DOHH2 (cell line): ENCODE measurements around the gene INPPL1.

Experiments used
- H3F3A ChIP-seq: fragments of 200-600 bp; sonication (generic), shearing (Covaris generic); 2 replicates; pipeline ENCODE4 v1.6.0; 2016; ENCODE audit warnings: antibody characterized with exemption, mild to moderate bottlenecking; ENCODE audit not compliant: control insufficient read depth, insufficient read depth
- H3K27ac ChIP-seq: fragments of 200-600 bp; sonication (generic); 2 replicates; pipeline ENCODE4 v1.5.1; 2014; ENCODE audit warnings: low read depth, mild to moderate bottlenecking, low read length, moderate library complexity
- H3K27me3 ChIP-seq: fragments of 200-600 bp; sonication (generic); 2 replicates; pipeline ENCODE4 v1.6.1; 2014; ENCODE audit warnings: mild to moderate bottlenecking, low read length, mixed read lengths; ENCODE audit not compliant: control insufficient read depth
- H3K36me3 ChIP-seq: fragments of 200-600 bp; sonication (generic); 2 replicates; pipeline ENCODE4 v1.6.1; 2014; ENCODE audit warnings: mild to moderate bottlenecking, low read length, moderate library complexity, mixed read lengths; ENCODE audit not compliant: control insufficient read depth
- H3K4me1 ChIP-seq: fragments of 200-600 bp; sonication (generic); 2 replicates; pipeline ENCODE4 v1.6.1; 2014; ENCODE audit warnings: mild to moderate bottlenecking, low read length, mixed read lengths; ENCODE audit not compliant: control insufficient read depth
- H3K4me2 ChIP-seq: fragments of 200-600 bp; sonication (generic); 2 replicates; pipeline ENCODE4 v1.6.0; 2014; ENCODE audit warnings: mild to moderate bottlenecking, low read length, moderate library complexity
- H3K4me3 ChIP-seq: fragments of 200-600 bp; sonication (generic); 2 replicates; pipeline ENCODE4 v1.5.1; 2014; ENCODE audit warnings: mild to moderate bottlenecking, low read length, mixed read lengths
- H3K79me2 ChIP-seq: fragments of 200-600 bp; sonication (generic); 2 replicates; pipeline ENCODE4 v1.6.1; 2014; ENCODE audit warnings: mild to moderate bottlenecking, low read length, mixed read lengths; ENCODE audit not compliant: control insufficient read depth
- H3K9me2 ChIP-seq: fragments of 200-600 bp; sonication (generic); replicated peaks from 2 replicates; pipeline ENCODE4 v1.6.1; 2014; ENCODE audit warnings: mild to moderate bottlenecking, low read length, mixed read lengths; ENCODE audit not compliant: control insufficient read depth
- H3K9me3 ChIP-seq: fragments of 200-600 bp; sonication (generic); 2 replicates; pipeline ENCODE4 v1.6.1; 2014; ENCODE audit warnings: antibody characterized with exemption, low read length, mixed read lengths; ENCODE audit not compliant: control insufficient read depth, insufficient read depth
- H4K20me1 ChIP-seq: fragments of 200-600 bp; sonication (generic); 2 replicates; pipeline ENCODE4 v1.6.0; 2014; ENCODE audit warnings: low read depth, mild to moderate bottlenecking, antibody characterized with exemption, low read length, moderate library complexity; ENCODE audit not compliant: control insufficient read depth, insufficient read depth
- EZH2phosphoT487 ChIP-seq: fragments of 200-600 bp; sonication (generic); IDR thresholded peaks from 2 replicates; pipeline ENCODE4 v1.6.1; 2017; ENCODE audit warnings: borderline replicate concordance, mild to moderate bottlenecking, antibody characterized with exemption, low read length, moderate library complexity, mixed read lengths
- TF ChIP-seq, protein P1 (sequence below): fragments of 200-600 bp; sonication (generic); IDR thresholded peaks from one replicate; pipeline ENCODE4 v1.5.1; 2014; ENCODE audit warnings: antibody characterized with exemption, mild to moderate bottlenecking, low read depth, low read length; ENCODE audit not compliant: poor library complexity, severe bottlenecking

INPPL1 gene

DNA sequence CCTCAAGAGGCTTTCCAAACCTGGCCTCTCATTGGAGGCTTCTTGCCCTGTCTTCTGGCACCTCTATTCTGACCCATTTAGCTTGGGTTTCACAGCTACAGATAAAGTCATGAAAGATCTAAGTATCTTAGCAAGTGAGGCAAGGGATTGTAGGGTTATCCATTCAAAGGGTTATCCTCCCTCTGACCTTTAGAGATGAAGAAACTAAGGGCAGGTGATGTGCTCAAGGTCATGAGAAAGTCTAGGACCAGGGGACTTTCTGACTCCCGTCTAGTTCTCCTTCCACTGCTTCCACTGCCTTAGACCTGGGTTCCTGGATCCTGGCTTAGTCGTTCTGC lies 12.2 kb downstream of the INPPL1 start:
- H3K4me3 ChIP-seq, result no peak overlapping the region
- H3K4me1 ChIP-seq, result peaks cover 3% of the 10 kb centered on the region; the same call in 1 of the 2 replicates
- no peaks in the 10 kb centered on the region for H3K79me2 ChIP-seq
- no peak for TF ChIP-seq EZH2phosphoT487
- TF ChIP-seq, protein P1, sequence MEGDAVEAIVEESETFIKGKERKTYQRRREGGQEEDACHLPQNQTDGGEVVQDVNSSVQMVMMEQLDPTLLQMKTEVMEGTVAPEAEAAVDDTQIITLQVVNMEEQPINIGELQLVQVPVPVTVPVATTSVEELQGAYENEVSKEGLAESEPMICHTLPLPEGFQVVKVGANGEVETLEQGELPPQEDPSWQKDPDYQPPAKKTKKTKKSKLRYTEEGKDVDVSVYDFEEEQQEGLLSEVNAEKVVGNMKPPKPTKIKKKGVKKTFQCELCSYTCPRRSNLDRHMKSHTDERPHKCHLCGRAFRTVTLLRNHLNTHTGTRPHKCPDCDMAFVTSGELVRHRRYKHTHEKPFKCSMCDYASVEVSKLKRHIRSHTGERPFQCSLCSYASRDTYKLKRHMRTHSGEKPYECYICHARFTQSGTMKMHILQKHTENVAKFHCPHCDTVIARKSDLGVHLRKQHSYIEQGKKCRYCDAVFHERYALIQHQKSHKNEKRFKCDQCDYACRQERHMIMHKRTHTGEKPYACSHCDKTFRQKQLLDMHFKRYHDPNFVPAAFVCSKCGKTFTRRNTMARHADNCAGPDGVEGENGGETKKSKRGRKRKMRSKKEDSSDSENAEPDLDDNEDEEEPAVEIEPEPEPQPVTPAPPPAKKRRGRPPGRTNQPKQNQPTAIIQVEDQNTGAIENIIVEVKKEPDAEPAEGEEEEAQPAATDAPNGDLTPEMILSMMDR, result no peak
- peaks cover 9% of the 10 kb centered on the region; the same call in 1 of the 2 replicates for H4K20me1 ChIP-seq
- no peak overlapping the region for H3K27ac ChIP-seq
- H3F3A ChIP-seq, result peaks cover 8% of the 10 kb centered on the region
- peaks cover 26% of the 10 kb centered on the region for H3K27me3 ChIP-seq
- H3K9me3 ChIP-seq, result no peaks in the 10 kb centered on the region
- H3K9me2 ChIP-seq, result no peaks in the 10 kb centered on the region
- peaks cover 67% of the 10 kb centered on the region for H3K36me3 ChIP-seq
- no peak overlapping the region for H3K4me2 ChIP-seq

GRCh38 chr11:72237112-72237931 lies 12.8 kb downstream of the INPPL1 start:
- H3K4me1 ChIP-seq, result peaks cover 3% of the 10 kb centered on the region; the same call in 1 of the 2 replicates
- TF ChIP-seq EZH2phosphoT487, result no peak
- TF ChIP-seq, protein P1, result no peak
- no peaks in the 10 kb centered on the region for H3K9me3 ChIP-seq
- H4K20me1 ChIP-seq, result peaks cover 9% of the 10 kb centered on the region; the same call in 1 of the 2 replicates
- H3F3A ChIP-seq, result peaks cover 8% of the 10 kb centered on the region
- peaks cover 61% of the 10 kb centered on the region for H3K36me3 ChIP-seq
- peaks cover 32% of the 10 kb centered on the region for H3K27me3 ChIP-seq
- H3K9me2 ChIP-seq, result no peaks in the 10 kb centered on the region
- H3K27ac ChIP-seq, result no peak overlapping the region
- H3K79me2 ChIP-seq, result no peaks in the 10 kb centered on the region
- H3K4me2 ChIP-seq, result no peak overlapping the region
- H3K4me3 ChIP-seq, result no peak overlapping the region

DNA sequence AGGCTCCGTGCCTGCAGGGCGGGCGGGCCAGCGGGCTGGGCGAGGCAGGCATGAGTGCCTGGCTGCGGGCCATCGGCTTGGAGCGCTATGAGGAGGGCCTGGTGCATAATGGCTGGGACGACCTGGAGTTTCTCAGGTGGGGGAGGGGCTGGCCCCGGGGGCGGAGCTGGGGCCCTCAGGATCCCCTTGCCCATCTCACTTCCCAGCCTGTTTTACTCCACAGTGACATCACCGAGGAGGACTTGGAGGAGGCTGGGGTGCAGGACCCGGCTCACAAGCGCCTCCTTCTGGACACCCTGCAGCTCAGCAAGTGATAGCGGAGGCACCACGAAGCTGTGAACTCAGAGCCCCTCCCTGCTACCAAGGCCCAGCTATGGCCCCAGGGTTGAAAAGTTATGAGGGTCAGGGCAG lies 13.5 kb downstream of the INPPL1 start:
- Histone ChIP-seq H3F3A (peaks cover 8% of the 10 kb centered on the region), H3K27ac (no peak overlapping the region), H3K36me3 (peaks cover 54% of the 10 kb centered on the region), H3K79me2 (no peaks in the 10 kb centered on the region), H3K4me3 (no peak overlapping the region), H3K4me1 (peaks cover 3% of the 10 kb centered on the region; the same call in 1 of the 2 replicates), H3K9me2 (no peaks in the 10 kb centered on the region), H3K9me3 (no peaks in the 10 kb centered on the region), H3K27me3 (peaks cover 33% of the 10 kb centered on the region), H4K20me1 (peaks cover 9% of the 10 kb centered on the region; the same call in 1 of the 2 replicates), H3K4me2 (no peak overlapping the region)
- TF ChIP-seq, protein P1, result peak; percentile 93
- no peak for TF ChIP-seq EZH2phosphoT487
